GM12878 (cell line): ENCODE data around the gene LRP1B. TPM values are rescaled to one million over a fixed set of nuclear protein-coding genes. Genes with fewer than 3 reads are reported as not detected.

Source experiments
- ATAC-seq: fragments of 200-7000 bp; cut with Tn5 transposase; 3 replicates; pipeline ENCODE4 v1.9.1; 2020; ENCODE audit warnings: mild to moderate bottlenecking, moderate library complexity
- BruUV-seq: library from RNA; stranded (reverse); fragments of 400-500 nt; replicated peaks from 2 replicates; lab custom pipeline; 2021; lab: Mats Ljungman, UMichigan
- CTCF ChIA-PET: fragments of 300-600 bp; sonication (Branson Sonifier 250); formaldehyde crosslinking; extraction: SDS; loops from one replicate; lab custom pipeline; 2021; ENCODE audit warnings: inconsistent platforms; lab: Yijun Ruan, JAX
- POLR2A ChIA-PET: fragments of 350-600 bp; formaldehyde crosslinking; extraction: SDS; loops from one replicate; lab custom pipeline; 2021; ENCODE audit warnings: inconsistent platforms; lab: Charles Lee
- RAD21 ChIA-PET: fragments of 300-600 bp; sonication (Branson Sonifier 250); formaldehyde crosslinking; loops from one replicate; lab custom pipeline; 2023; ENCODE audit warnings: antibody characterized with exemption; ENCODE audit not compliant: unreplicated experiment; lab: Charles Lee
- SMC1A ChIA-PET: fragments of 300-600 bp; sonication (Branson Sonifier 250); formaldehyde crosslinking; loops from one replicate; lab custom pipeline; 2023; ENCODE audit not compliant: unreplicated experiment, uncharacterized antibody; lab: Charles Lee
- DNase-seq: peaks from one replicate; pipeline ENCODE4 v3.0.0-alpha.2; 2011; ENCODE audit warnings: low read depth, low spot score
- FAIRE-seq: peaks from 3 replicates; lab custom pipeline; 2011; peaks lifted over from hg19 to GRCh38; lab: Jason Lieb, UNC
- H2AFZ ChIP-seq: 2 replicates; pipeline ENCODE4 v1.6.0; 2011; ENCODE audit warnings: low read depth, low read length, control low read depth; ENCODE audit not compliant: control insufficient read depth
- H3K27ac ChIP-seq: 2 replicates; pipeline ENCODE4 v1.5.1; 2011; ENCODE audit warnings: control low read depth; ENCODE audit not compliant: control insufficient read depth, insufficient read depth
- H3K27me3 ChIP-seq, 2 experiments: replicated peaks in 1 of 2; 2 replicates each; pipeline versions ENCODE4 v1.6.0 to v1.6.1; 2011; ENCODE audit warnings: low read length in 1 of 2; ENCODE audit not compliant: control insufficient read depth in 2 of 2, insufficient read depth in 2 of 2
- H3K36me3 ChIP-seq, 2 experiments: 2 replicates each; pipeline ENCODE4 v1.5.1; 2011; ENCODE audit warnings: low read length in 1 of 2; ENCODE audit not compliant: control insufficient read depth in 2 of 2, insufficient read depth in 2 of 2
- H3K4me1 ChIP-seq: 2 replicates; pipeline ENCODE4 v1.6.1; 2011; ENCODE audit warnings: mild to moderate bottlenecking, low read length, moderate library complexity, mixed read lengths; ENCODE audit not compliant: control insufficient read depth, insufficient read depth
- H3K4me2 ChIP-seq: 2 replicates; pipeline ENCODE4 v1.6.0; 2011; ENCODE audit warnings: control low read depth; ENCODE audit not compliant: control insufficient read depth, insufficient read depth
- H3K4me3 ChIP-seq: fragments of 200-600 bp; sonication (generic); 2 replicates; pipeline ENCODE4 v1.5.1; 2016
- H3K79me2 ChIP-seq: 2 replicates; pipeline ENCODE4 v1.6.0; 2011; ENCODE audit warnings: low read length; ENCODE audit not compliant: control insufficient read depth, insufficient read depth
- H3K9ac ChIP-seq: 2 replicates; pipeline ENCODE4 v1.8.0; 2011; ENCODE audit warnings: low read length, control low read depth, mixed read lengths; ENCODE audit not compliant: control insufficient read depth, insufficient read depth
- H3K9me3 ChIP-seq: replicated peaks from 3 replicates; pipeline ENCODE4 v1.5.1; 2011; ENCODE audit warnings: mild to moderate bottlenecking, low read length; ENCODE audit not compliant: control insufficient read depth, insufficient read depth
- H4K20me1 ChIP-seq: 2 replicates; pipeline ENCODE4 v1.6.0; 2011; ENCODE audit not compliant: control insufficient read depth, insufficient read depth
- JUND ChIP-seq: IDR thresholded peaks from 2 replicates; pipeline ENCODE4 v1.6.1; 2012; ENCODE audit warnings: low read depth, mild to moderate bottlenecking, low read length, improper control_type of control experiment, moderate library complexity
- NR2C1 ChIP-seq: fragments of 450-650 bp; IDR thresholded peaks from 2 replicates; pipeline ENCODE4 v1.6.1; 2017; ENCODE audit warnings: antibody characterized with exemption, mild to moderate bottlenecking, moderate library complexity
- SRF ChIP-seq, 2 experiments: IDR thresholded peaks; 2 replicates each; pipeline ENCODE4 v1.6.1; 2011; ENCODE audit warnings: low read depth in 2 of 2, low read length in 2 of 2, mild to moderate bottlenecking in 1 of 2, moderate library complexity in 1 of 2
- ZNF217 ChIP-seq: fragments of 450-650 bp; IDR thresholded peaks from 2 replicates; pipeline ENCODE4 v1.6.1; 2017; ENCODE audit warnings: antibody characterized with exemption, mild to moderate bottlenecking
- WGBS: methylation state at CpG from one replicate; pipeline ENCODE4 v1.1.6; 2016; ENCODE audit warnings: low lambda C conversion rate; ENCODE audit not compliant: insufficient replicate concordance, insufficient coverage; ENCODE audit errors: missing lambda C conversion rate; 5-methylcytosine and 5-hydroxymethylcytosine counted together
- in situ Hi-C: fragments of 300-500 bp; cut with MboI; formaldehyde crosslinking; loops from 9 replicates; pipeline ENCODE4 v1.14.3; 2018; ENCODE audit warnings: mixed read lengths
- intact Hi-C: fragments of 100-400 bp; cut with micrococcal nuclease; formaldehyde crosslinking; loops from one replicate; pipeline ENCODE4 v1.14.2; 2022; ENCODE audit not compliant: unreplicated experiment
- polyA plus RNA-seq, 11 experiments: library from polyadenylated mRNA; depleted of rRNA in 4 of 11; unstranded in 6 of 11; stranded (reverse) in 5 of 11; fragments of >200 nt; fragmentation: Nextera tagmentation in 4 of 11; fragmentation: Illumina TruSeq in 1 of 11; extraction: Ambion mirVana in 4 of 11; extraction: Trizol in 1 of 11; gene quantifications; 1 replicate in 1 of 11; 2 replicates in 10 of 11; pipeline versions ENCODE4 v1.2.1 to v1.2.3, GENCODE V29; 2011 to 2016; ENCODE audit warnings: inconsistent platforms in 2 of 11, missing spikeins in 2 of 11, low read depth in 1 of 11
- total RNA-seq, 4 experiments: library from RNA; depleted of rRNA in 3 of 4; stranded (reverse); fragments of >200 nt in 3 of 4; fragmentation: Illumina TruSeq in 1 of 4; extraction: Trizol in 1 of 4; gene quantifications; 2 replicates each; pipeline versions ENCODE4 v1.2.1 to v1.2.3, GENCODE V29; 2013 to 2021
- TF ChIP-seq, protein P1 (sequence below): fragments of 150-350 bp; IDR thresholded peaks from 2 replicates; pipeline ENCODE4 v1.6.1; 2016; ENCODE audit warnings: low read depth, low read length

The LRP1B gene
- total and polyA plus RNA-seq, 10 of the 15 experiments (the other 5 are each of a cell fraction or from before 2014, with no cell fraction given): under 0.01 to 0.06 (median 0.03) TPM; not detected in 5

DNA sequence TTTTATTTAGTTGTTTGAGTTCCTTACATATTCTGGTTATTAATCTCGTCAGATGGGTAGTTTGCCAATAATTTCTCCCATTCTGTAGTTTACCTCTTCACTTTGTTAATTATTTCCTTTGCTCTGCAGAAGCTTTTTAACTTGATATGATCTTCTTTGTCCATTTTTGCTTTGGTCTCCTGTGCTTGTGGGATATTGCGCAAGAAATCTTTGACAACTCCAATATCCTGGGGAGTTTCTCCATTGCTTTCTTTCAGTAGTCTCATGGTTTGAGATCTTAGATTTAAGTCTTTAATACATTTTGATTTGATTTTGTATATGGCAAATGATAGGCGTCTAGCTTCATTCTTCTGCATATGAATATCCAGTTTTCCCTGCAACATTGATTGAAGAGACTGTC lies 389.2 kb downstream of the LRP1B start:
- BruUV-seq: no TSS peak
- SMC1A ChIA-PET: no interaction called here
- no peak for ATAC-seq
- no peak overlapping the region for H3K4me3 ChIP-seq
- no peaks in the 10 kb centered on the region for H3K79me2 ChIP-seq
- 60% methylated on average over 3 of the region's 3 CpGs for WGBS
- intact Hi-C loops: no loop called here
- no peak overlapping the region for H3K27ac ChIP-seq
- H3K4me2 ChIP-seq: no peak overlapping the region
- no peak overlapping the region for H2AFZ ChIP-seq
- TF ChIP-seq, protein P1, sequence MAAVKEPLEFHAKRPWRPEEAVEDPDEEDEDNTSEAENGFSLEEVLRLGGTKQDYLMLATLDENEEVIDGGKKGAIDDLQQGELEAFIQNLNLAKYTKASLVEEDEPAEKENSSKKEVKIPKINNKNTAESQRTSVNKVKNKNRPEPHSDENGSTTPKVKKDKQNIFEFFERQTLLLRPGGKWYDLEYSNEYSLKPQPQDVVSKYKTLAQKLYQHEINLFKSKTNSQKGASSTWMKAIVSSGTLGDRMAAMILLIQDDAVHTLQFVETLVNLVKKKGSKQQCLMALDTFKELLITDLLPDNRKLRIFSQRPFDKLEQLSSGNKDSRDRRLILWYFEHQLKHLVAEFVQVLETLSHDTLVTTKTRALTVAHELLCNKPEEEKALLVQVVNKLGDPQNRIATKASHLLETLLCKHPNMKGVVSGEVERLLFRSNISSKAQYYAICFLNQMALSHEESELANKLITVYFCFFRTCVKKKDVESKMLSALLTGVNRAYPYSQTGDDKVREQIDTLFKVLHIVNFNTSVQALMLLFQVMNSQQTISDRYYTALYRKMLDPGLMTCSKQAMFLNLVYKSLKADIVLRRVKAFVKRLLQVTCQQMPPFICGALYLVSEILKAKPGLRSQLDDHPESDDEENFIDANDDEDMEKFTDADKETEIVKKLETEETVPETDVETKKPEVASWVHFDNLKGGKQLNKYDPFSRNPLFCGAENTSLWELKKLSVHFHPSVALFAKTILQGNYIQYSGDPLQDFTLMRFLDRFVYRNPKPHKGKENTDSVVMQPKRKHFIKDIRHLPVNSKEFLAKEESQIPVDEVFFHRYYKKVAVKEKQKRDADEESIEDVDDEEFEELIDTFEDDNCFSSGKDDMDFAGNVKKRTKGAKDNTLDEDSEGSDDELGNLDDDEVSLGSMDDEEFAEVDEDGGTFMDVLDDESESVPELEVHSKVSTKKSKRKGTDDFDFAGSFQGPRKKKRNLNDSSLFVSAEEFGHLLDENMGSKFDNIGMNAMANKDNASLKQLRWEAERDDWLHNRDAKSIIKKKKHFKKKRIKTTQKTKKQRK: no peak
- TF ChIP-seq SRF (IDR thresholded peaks at IDR 0.05; ENCODE audit: low read depth in 2 of 2, low read length in 2 of 2) (no peak), NR2C1 (no peak), JUND (no peak), ZNF217 (no peak)
- TF ChIP-seq, all 136 proteins: peak for 0
- DNase-seq: no peak
- no peaks in the 10 kb centered on the region for H3K27me3 ChIP-seq
- no peaks in the 10 kb centered on the region for H3K4me1 ChIP-seq
- CTCF ChIA-PET: no interaction called here
- no peaks in the 10 kb centered on the region for H3K36me3 ChIP-seq
- no peaks in the 10 kb centered on the region for H3K9me3 ChIP-seq
- POLR2A ChIA-PET: no interaction called here
- in situ Hi-C loops: no loop called here
- no peak overlapping the region for H3K9ac ChIP-seq
- no peaks in the 10 kb centered on the region for H4K20me1 ChIP-seq
- RAD21 ChIA-PET: no interaction called here
- FAIRE-seq: no peak
